Forelimb muscle (tissue), 1 donor: ENCODE measurements around the gene BCL2L13. TPM values are rescaled to one million over a fixed set of nuclear protein-coding genes. Genes with fewer than 3 reads are reported as not detected.

ENCODE experiments used
- DNase-seq: peaks from one replicate; pipeline ENCODE4 v3.0.0-alpha.2; 2013; ENCODE audit warnings: low read depth
- polyA plus RNA-seq: library from polyadenylated mRNA; unstranded; fragments of 120-200 nt; gene quantifications from one replicate; pipeline ENCODE4 v1.2.1, GENCODE V29; 2013; ENCODE audit not compliant: insufficient read length

BCL2L13 gene
- polyA plus RNA-seq, 1 donor, result 39.6 TPM

DNA sequence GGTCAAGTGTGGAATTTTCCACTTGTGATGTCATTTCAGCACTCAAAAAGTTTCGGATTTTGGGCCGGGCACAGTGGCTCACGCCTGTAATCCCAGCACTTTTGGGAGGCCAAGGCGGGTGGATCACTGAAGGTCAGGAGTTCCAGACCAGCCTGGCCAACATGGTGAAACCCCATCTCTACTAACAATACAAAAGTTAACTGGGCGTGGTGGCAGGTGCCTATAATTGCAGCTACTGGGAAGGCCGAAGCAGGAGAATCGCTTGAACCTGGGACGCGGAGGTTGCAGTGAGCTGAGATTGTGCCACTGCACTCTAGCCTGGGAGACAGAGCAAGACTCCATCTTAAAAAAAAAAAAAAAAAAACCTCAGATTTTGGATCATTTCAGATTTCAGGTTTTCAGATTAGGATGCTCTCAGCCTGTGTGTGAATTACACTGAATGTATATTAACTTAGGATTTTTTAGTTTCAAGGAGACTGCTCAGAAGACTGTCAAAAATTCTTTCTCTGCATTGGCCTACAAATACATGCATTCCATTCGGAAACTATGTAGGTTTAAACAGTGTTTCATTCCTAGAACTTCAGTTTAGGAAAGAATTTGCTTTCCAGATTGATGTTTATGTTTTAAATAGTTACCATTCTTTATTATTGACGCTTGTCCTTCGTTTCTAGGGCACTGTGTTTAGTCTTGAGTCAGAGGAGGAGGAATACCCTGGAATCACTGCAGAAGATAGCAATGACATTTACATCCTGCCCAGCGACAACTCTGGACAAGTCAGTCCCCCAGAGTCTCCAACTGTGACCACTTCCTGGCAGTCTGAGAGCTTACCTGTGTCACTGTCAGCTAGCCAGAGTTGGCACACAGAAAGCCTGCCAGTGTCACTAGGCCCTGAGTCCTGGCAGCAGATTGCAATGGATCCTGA is 87.7 kb downstream of the BCL2L13 start:
- DNase-seq, result no peak

DNA sequence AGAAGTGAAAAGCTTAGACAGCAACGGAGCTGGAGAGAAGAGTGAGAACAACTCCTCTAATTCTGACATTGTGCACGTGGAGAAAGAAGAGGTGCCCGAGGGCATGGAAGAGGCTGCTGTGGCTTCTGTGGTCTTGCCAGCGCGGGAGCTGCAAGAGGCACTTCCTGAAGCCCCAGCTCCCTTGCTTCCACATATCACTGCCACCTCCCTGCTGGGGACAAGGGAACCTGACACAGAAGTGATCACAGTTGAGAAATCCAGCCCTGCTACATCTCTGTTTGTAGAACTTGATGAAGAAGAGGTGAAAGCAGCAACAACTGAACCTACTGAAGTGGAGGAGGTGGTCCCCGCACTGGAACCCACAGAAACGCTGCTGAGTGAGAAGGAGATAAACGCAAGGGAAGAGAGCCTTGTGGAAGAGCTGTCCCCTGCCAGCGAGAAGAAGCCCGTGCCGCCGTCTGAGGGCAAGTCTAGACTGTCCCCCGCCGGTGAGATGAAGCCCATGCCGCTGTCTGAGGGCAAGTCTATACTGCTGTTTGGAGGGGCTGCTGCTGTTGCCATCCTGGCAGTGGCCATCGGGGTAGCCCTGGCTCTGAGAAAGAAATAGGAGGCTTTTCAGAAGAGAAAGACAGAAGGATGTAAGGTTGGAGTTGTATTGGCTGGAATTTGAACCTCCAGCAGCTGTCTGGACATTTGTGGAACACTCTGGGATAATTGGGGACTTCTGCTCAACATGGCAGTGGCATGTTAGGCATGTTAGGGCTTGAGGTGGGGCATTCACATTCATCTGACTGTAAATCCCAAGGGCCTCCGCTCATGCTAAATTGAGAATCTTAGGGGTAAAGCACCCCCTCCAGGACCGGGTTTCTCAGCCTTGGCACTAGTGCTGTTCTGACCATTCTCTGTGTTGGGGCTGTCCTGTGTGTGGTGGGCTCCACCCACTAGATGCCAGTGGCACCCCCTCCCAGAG is 88.7 kb downstream of the BCL2L13 start:
- DNase-seq, result no peak

DNA sequence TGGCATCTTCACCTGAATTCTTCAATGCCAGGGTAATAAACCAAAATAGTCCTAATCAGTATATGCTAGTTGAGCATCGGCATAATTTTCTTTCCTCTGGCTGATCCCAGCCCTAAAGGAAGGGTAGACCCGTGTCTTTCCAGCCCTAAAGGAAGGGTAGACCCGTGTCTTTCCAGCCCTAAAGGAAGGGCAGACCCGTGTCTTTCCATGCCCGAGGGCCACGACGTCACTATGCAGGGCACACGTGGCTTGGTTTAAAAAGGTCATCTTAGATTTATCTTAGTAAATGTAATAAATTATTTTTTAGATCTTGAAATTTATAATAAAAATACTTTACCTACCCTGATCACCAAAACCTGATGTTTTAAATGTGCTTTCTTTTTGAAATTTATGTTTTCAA is 90.2 kb downstream of the BCL2L13 start:
- no peak for DNase-seq

GRCh38 chr22:17729561-17729960 is 91.0 kb downstream of the BCL2L13 start:
- no peak for DNase-seq

DNA sequence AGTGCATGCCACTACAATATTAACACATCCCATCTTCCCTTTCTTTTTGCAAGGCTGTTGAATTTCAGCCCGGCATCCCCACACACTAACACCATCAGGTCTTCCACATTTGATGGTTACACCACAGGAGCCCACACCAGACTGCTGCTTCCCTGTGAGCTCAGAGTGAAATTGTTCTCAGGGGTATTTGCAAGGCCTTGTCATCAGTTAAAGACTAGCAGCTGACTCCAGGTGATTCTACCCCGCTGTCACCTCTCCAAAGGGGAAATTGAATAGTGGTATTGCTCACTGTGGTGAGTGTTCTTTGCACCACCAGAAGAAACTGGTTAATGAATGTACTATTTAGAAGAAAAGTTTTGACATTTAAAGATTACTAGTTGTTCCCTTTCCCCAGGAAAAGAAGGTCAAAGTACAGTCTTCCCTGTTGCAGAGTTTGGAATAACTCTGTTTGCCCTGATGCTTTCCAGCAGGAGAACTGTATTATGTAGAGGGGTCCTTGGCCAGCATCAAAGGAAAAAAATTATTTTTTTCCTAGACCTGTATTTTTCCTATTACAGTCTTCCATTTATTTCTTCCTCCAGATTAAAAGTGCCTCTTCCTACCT is 93.8 kb downstream of the BCL2L13 start:
- no peak for DNase-seq

GRCh38 chr22:17733466-17733865 is 94.9 kb downstream of the BCL2L13 start:
- no peak for DNase-seq

- no peak for DNase-seq
Observed at GRCh38 chr22:17734187-17734586, 95.6 kb downstream of the BCL2L13 start.

DNA sequence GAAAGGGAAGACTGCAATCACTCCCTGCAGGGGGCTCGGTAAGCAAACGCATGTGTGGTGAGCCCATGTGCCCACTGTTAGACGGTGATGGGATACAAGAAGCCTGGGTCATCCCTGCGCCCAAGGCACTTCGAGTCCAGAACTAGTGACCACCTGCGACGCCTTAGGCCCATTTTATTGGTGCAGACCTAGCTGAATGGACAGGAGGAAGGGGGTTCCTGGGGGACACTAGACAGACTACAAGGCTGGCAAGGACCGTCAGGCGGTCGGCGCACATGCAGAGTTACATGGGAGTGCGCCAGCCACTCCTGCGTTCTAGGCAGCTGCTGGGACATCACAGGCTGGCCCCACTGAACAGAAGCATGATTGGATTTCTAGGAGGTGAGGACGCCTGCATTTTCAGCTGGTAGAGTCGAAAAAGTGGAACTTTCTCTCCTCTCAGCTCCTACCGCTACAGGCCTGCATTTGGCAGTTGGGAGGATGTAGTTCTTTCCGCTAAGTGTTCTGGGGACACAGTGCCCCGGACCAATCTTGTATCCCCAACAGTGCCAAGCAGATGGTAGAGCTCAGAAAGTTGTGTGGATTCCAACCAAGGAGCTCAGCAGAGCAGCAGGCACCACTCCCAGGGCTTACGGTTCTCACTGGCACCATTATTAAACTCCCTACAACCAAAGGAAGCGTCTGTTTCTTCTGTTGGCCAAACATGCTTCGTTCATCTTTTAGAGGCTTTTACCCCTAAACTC is 100.0 kb downstream of the BCL2L13 start:
- DNase-seq, result no peak

- no peak for DNase-seq
Observed at GRCh38 chr22:17739196-17739975, 100.8 kb downstream of the BCL2L13 start.

GRCh38 chr22:17741866-17742526 is 103.4 kb downstream of the BCL2L13 start:
- no peak for DNase-seq

DNA sequence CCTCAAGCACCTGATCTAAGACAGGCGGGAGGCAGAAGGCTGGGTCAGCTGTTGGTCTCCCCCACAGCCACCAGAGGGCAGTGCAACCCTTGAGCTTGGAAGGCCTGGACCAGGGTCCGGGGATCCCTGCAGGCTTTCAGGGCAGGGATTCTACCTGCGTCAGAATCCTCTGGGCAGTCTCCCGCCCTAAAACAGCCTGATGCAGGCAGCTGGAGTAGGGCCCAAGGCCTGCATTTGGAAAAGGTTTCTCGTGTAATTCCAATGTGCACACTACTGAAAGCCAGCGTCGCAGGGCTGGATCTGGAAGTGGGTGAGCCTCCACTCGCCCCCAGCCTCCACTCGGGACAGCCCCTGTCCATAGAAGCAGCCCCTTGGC is 104.0 kb downstream of the BCL2L13 start:
- DNase-seq, result no peak

DNA sequence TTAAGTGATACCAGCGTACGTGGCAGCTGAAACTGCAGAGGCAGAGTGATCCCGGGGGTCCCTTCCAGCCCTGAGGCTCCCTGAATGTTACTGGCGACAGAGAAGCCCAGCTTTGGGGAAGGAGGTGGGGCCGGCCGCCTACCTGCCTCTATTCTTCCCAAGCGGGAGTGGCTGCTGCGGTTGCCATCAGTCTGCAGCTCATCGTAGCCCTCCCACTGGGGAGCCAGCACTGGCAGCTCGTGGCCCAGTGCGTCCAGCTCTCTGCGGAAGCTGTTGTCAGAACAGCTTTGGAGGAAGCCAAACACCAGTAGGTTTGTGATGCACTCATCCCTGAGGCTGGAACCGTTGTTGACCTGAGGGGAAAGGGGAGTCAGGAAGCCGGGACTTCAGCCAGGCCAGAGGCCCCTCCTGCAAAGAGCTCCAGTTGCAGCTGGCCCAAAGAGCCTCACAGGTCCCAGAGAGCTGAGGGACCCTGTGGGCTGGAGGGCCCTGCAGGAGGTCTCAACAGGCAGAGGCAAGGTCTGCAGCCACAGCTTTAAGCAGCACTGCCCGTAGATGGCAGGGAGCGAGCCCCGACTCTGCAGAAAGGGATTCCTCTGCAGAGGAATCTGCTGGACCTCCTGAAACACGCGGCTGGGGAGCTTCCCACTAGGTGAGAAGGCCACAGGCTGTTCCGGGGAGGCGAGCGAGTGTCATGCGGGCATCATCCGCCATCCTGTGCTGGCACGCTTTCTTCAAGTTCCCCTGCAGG is 105.3 kb downstream of the BCL2L13 start:
- DNase-seq, result no peak

DNA sequence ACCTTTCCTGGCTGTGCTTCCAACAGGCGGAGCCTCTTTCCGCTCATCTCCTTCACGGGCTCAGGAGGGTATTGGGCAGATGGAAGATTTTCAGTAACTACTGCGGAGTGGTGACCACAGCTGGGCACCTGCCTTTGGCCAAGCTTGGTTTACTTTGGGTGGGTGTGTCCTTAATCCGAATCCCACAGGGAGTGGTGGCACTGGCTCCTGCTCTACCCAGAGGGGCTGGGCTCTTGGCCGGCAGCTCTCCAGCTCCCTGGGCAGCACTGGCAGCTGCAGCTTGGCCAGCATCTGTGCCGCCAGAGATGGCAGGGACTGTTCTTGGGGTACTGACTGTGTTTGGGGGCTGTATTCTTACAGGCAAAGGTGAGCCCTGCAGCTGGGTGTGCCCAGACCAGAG is 105.9 kb downstream of the BCL2L13 start:
- no peak for DNase-seq

GRCh38 chr22:17746916-17747315 is 108.4 kb downstream of the BCL2L13 start:
- DNase-seq, result no peak

DNA sequence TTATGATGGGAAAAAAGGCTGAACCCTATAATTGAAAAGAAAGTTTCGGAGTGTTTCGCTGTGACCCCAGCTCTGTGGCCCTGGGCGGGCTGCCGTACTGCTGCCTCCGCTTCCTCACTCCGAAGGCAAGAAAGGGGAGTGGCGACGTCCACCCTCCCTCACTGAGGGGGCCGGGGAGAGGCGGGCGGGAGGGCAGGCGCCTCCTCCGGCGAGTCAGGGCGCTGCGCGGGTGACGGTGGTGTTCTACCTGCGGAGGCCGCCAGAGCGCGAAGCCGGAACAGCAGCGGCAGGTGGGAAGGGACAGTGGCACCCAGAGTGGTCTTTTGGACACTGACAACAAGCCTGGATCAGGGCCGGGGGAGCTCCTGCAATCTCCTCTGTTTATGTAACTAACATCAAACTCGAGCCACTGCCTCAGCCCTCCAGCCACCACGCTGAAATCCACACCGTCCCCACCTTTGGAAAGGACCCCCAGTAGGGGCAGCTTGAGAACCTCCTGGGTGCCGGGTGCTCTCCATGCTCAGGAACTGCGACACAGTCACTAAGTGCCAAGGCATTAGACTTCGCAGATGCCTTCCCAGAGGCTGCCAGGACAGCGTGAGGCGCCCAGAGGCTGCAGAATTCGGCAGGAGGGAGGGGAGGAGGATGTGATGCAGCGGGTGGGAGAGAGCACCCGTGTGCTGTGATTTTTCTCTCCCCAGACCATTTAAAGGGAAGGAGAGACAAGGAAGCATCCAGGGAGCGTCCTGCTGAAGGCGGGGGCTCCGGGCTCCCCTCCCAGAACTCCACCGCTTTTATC is 110.2 kb downstream of the BCL2L13 start:
- DNase-seq, result no peak

GRCh38 chr22:17749605-17750395 is 111.2 kb downstream of the BCL2L13 start:
- DNase-seq, result no peak

DNA sequence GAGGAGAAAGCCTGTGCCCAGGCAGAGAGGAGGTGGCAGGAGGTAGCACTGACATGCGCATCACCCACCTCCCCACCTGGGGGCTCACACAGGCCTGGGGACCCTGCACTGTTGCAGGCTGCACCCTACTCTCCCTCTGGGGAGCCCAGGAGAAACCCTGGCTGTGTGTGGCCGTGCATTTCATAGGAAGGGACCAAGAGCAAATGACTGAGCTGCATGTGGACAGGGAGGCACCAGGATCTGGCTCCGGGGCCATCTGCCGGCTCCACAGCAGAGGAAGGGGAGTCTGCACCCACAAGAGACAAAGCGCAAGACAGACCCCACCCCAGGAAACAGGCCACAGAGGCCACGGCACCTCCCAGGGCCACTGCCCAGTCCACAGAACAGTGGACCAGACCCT is 113.0 kb downstream of the BCL2L13 start:
- no peak for DNase-seq
